Right ventricle myocardium superior (tissue), 1 donor: ENCODE measurements around the gene TPBG. TPM values are rescaled to one million over a fixed set of nuclear protein-coding genes. Genes with fewer than 3 reads are reported as not detected.

Experiments
- ATAC-seq: fragments of 200-7000 bp; cut with Tn5 transposase; one replicate; pipeline ENCODE4 v1.9.1; 2020; ENCODE audit warnings: mild to moderate bottlenecking; ENCODE audit not compliant: poor library complexity
- DNase-seq: peaks from one replicate; pipeline ENCODE4 v3.0.0-alpha.2; 2020
- intact Hi-C: fragments of 100-400 bp; cut with DNase I; formaldehyde crosslinking; loops from one replicate; pipeline ENCODE4 v1.11.2; 2022
- long read RNA-seq: library from polyadenylated mRNA; unstranded; transcript quantifications from one replicate; pipeline ENCODE4 v2.0.0, GENCODE V29; 2021
- total RNA-seq: library from RNA; stranded (reverse); fragmentation: NEBNext Ultra II Directional; extraction: Animal tissue kit (Norgen Biotek cat#: 25700); gene quantifications from one replicate; pipeline ENCODE4 v1.2.1, GENCODE V29; 2021
- donor health status: DM: no; HTN: yes; CAD: no; lungs with severe emphysema.

TPBG gene, protein sequence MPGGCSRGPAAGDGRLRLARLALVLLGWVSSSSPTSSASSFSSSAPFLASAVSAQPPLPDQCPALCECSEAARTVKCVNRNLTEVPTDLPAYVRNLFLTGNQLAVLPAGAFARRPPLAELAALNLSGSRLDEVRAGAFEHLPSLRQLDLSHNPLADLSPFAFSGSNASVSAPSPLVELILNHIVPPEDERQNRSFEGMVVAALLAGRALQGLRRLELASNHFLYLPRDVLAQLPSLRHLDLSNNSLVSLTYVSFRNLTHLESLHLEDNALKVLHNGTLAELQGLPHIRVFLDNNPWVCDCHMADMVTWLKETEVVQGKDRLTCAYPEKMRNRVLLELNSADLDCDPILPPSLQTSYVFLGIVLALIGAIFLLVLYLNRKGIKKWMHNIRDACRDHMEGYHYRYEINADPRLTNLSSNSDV
- total RNA-seq, result 1.9 TPM
- long read RNA-seq, full-length matches to known transcripts, result 13 of 18 reads
- long read RNA-seq, partial matches to known transcripts, result 0 of 18 reads
- long read RNA-seq, other reads (novel, unspliced or antisense), result 5 of 18 reads

DNA sequence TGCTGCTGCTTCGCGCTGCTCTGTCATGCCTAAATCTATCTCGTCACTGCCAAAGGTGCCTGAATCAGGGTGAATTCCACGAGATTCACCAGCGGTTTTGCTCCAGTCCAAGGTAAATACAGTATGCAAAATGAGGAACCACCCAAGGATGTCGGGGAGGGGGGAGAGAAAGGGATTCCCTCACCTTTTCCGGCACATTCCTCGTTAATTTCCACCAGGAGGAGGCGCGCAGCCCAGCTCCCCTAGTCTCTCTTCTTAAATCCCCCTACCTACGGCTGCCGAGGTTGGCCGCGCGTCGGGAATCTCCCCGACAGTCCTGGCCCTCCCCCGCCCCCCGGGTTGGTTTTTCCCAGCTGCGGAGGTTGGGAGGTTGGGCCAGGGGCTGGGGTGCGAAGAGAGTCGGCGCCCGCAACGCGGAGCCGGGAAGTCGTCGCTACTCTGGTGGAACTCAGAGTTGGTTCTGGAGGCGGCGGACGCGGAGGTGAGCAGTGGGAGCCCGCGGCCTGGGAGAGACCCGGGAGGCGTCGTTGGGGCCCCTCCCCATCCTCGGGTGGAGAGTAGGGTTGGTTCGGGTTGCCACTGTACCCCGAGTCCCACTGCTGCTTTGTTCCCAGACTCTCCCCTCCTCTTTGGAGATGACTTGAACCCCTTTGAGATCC, at the start of gene TPBG:
Gene TPBG (plus strand): TSS at position 390 of the 659 bp plus-strand sequence. CDS start 1,145 bp downstream, outside the sequence.
- ATAC-seq (peak; percentile 81), DNase-seq (peak; percentile 61)
- intact Hi-C loops, result no loop called here

DNA sequence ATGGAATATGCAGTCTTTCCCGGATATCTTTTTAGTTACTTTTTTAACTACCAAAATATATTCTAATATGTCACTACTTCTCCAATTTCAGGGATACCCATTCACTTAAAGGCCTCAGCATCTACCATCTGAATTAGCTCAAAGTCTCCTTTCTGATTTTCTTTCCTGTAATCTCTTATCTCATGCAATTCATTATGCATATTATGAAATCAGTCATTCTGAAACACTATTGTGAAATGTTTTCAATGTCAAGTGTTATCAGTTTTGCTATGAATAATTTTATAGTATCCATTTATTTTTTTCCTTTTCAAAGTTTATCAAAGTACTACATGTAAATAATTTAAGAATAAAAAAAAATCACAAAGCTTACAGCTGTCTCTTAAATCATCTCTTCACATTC, 41.2 kb upstream of the TPBG start:
- intact Hi-C loops, result no loop called here
- DNase-seq, result no peak
- no peak for ATAC-seq

DNA sequence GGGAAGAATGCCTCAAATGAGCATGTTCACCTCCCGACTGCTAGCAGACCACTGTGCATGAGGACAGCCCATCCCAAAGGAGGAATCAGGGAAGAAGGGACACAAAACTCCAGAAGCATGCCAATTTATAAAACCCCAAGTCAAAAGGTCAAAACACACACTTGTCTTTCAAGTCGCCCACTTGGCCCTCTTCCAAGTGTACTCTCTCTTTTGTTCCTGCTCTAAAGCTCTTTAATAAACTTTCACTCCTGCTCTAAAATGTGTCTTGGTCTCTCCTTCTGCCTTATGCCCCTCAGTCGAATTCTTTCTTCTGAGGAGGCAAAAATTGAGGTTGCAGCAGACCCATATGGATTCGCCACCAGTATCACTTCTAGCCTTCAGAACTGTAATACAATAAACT, 33.9 kb upstream of the TPBG start:
- intact Hi-C loops, result no loop called here

DNA sequence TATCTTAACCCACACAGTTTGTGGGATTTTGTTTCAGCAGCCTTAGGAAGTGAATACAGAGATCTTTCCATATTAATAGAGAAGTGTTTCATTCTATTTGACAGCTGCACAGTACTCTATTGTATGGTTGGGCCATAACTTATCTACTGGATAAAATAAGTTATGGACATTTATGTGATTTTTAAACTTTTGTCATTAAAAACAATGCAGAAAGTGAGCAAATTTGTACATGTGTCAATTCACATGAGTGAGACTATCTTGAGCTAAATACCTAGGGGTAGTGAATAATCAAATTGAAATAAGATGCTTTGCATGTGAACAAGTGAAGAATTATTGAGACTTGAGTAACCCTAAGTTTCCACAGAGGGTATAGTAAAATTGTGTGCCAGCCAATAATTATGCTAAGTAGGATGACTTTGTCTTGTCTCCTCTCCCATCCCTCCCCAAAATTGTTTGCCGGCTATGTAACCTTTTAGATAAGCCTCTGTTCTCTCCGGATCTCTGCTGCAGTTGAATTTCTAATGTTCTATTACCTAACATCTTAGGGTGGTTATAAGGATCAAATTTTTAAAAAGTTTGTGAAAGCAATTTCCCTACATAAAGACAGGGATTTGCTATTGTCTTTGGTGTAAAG, 33.3 kb upstream of the TPBG start:
- DNase-seq (no peak), ATAC-seq (no peak)
- intact Hi-C loops, result no loop called here

More for the DNA sequence above, 33.9 kb upstream of the TPBG start:
- ATAC-seq (no peak), DNase-seq (no peak)

DNA sequence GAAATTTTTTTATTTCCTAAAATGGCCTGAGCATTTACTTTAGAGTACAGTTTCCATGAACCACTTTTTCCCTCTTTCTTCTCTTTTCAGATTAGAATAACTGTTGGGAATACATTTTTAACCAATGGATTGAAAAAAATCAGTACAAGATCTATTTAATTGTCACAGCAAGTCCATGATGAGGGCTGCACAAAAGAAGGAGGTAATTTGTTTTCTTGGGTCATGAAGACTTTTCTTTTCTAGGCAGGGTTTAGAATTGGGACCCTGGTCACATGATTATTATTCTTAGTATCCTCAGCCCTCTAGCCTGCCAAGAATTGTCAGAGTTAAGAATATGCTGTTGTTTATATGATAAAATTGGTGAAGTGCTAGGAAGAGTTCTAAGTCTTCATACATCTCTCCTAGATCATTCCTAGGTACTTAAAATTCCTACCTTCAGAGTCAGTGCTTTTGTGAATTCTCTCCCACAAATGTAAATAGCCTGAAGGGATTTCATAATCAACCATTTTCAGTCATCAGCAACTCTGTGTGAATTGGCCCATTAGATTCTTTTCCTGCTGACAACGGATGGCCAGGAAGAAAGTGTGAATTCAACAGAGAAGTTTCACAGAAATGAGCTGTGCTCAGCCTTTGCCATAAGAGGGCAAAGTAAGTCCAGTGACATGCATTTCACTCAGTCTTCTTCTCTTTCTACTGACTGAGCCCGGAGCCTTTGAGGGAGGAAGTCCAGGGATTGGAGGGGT, 32.4 kb upstream of the TPBG start:
- intact Hi-C loops, result no loop called here
- ATAC-seq, result no peak
- no peak for DNase-seq

DNA sequence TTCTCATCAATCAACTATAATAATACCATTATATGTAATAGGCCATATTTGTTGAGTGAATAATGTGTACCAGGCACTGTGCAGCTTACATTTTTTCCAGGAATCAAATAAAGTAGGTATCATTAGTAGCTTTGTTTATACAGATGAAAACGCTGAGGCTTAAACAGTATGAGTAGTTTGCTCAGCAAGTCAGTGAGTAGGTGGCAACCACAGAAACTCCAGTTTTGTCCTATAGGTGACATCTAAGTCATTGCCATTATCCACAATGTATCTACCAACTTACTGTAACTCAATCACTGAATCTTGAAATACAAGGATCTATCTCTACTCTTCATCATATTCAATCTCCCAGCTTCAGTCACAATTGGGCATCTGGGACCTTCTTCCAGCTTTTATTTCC, 29.8 kb upstream of the TPBG start:
- intact Hi-C loops, result no loop called here
- DNase-seq, result no peak

DNA sequence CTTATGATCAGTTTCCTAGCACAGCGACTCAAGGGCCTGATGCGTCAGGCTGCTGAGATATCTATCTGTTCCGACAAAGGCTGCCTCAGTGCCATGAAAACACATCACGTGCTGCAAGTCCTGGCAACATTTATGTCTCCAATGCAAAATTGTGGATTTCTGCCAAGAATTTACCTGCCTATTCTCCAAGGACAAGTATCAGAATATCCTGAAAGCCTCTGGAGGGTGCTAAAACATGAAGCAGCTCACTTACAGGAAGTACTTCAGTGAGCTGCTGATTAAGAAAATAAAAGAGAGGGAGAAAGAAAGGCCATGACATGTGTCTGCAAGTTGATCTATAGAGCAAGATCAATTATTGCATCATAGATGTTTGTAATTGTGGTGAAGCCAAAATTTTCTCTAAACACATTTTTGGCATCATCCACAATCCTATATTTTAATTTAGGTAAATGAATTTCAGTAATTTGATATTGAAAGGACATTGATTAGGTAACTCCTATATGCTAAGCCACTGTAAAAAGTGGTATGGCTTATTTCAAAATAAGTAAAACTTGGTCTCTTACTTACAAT, 25.8 kb upstream of the TPBG start:
- ATAC-seq (no peak), DNase-seq (no peak)
- intact Hi-C loops, result no loop called here

More for the DNA sequence above, 29.8 kb upstream of the TPBG start:
- no peak for ATAC-seq

DNA sequence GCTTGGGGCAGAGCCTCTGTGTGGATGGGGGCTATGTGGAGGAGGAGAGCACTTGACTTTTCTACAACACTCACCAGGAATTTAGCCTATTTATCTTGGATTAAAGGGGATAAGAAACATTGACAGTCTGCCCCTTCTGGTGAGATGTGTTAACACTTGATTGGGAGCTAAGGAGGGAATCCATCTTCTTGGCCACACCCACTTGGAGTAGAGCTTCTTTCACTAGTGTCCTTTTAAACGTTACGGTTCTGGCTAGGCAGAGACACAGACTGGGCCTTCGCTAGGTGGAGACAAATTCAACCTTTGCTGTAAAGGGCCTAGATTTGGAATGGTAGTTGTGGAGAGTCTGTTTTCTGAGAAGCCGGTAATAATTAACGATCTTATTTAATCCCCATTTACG, 15.5 kb upstream of the TPBG start:
- intact Hi-C loops, result no loop called here
- no peak for ATAC-seq
- DNase-seq, result no peak

DNA sequence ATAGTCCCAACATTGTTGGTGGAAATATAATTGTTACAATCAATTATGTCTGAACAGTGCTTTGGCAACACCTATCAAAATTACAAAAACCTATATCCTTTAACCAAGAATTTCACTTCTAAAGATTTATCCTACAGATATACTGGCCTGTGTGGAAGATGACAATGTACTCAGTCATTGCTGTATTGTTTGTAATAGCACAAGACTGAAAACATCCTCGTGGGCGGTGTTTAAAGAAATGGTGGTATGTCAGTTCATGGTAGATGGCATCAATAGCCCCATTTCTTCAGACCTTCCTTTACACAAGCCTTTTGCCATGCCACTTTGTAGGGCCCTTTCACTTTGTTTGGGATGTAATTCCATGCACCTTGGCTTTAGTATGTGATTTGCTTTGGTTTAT, 9.8 kb upstream of the TPBG start:
- intact Hi-C loops, result no loop called here
- no peak for ATAC-seq
- no peak for DNase-seq

DNA sequence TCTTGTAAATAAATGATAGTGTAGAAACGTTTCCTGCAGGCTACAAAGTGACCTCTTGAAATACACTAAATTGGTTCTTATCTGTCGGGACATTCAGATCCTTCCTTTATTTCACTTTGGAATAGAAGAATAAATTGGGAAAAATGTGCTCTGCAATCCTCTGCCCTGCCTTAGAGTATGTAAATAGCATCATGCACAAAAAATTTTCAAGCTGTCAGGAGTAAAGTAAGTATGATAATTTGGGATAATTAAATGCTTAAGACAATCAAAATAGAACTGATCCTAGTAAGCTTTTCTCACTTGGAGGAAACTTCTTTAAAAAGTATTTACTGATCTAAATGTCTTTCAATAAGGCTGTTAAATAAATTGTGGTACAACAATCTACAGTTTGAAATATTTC, 3.1 kb upstream of the TPBG start:
- DNase-seq (no peak), ATAC-seq (no peak)
- intact Hi-C loops, result no loop called here

DNA sequence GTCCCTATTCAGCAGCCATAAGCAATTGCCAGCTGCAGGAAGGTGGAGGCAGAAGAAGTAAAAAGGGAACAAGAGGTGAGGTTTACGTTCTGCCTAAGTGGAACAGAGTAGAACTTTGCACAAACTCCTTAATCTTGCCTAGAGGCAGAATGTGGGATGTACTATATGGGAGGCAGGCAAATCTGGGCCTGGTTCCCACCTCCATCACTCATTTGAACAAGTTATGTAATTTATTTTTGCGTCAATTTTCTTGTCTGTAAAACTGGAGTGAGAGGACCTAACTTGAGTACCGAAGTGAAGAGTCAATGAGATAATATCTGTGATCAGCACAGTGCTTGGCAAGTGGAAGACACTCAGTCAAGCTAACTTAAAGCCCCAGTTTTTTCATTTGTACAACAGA, 2.0 kb upstream of the TPBG start:
- ATAC-seq, result no peak
- intact Hi-C loops, result no loop called here
- no peak for DNase-seq

DNA sequence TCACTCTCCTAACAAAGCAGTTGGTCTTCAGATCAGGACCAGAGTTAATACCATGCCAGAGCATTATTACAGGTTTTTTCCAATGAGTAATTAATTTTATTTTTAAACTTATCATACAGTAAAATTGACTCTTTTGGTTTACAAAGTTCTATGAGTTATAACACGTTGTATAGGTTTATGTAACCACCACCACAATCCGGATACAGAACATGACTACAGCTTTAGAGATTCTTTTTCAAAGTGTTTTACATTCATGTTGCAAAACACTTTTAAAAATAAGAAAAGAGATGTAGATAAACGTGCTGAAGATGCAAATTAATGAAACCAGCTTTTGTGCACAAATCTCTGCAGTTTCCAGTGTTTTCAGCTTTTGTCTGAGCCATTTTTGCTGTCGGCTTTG, 1.5 kb upstream of the TPBG start:
- DNase-seq (no peak), ATAC-seq (no peak)
- intact Hi-C loops, result no loop called here

DNA sequence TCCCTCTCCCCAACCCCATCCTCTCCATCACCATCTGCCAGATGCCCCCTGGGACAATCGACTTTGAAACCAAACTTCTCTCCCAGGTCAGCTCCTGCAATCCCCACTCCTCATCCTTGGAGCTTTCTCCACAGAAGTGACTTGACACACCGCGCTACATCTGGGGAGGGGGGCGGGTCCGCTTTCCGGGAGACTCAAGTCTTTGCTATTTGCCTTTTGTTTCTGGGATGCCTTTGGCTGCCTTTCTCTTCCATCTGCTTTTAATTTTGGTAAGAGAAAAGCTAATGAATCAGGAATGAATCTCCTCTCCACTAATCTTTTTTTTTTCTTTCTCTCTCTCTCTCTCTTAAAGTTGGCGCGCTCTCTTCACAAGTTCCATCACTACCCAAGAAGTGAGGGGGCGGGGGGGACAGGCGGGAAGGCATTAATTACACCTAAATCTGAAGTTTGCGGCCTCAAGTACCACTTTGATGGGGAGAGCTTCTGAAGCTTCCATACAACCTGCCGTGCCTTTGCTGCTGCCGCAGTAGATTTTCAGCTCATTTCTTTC, 664 bp upstream of the TPBG start:
- DNase-seq (no peak), ATAC-seq (no peak)
- intact Hi-C loops, result no loop called here

DNA sequence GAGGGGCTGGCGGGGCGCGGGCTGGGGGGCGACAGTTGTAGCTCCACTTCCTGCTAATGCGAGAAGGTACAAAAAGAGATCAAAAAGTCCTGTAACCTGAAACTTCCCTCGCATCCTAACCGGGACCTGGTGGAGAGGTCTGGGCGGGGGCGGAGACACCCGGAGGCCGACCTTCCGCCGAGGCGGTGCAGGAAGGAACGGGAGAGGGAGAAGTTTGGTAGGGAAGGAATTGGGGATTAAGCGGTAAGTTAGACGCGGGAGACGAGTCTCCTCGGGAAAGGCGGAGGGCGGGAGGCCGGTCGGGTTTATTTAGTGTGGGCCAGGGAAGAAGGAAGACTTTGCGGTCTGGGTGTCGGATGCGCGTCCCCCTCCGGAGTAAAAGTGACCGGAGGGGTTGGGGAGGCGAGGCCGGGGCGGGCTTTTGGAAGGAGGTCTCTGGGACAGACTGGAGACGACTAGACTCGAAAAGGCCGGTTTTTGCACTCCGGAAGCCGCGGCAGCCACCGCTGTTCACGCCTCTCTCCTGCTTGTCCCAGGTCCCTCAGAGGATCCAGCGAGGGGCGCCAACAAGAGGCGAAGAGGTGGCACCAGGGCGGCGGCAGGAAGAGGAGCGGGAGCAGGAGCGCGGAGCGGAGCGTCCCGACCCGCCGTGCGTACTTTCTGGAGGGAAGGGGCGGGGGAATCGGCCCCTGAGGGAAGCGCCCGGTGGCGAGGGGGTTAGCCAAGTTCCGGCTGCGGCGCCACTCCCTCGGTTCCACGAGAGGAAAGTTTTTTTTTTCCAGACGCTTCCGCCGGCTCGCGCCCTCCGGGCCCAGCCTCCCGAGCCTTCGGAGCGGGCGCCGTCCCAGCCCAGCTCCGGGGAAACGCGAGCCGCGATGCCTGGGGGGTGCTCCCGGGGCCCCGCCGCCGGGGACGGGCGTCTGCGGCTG, 734 bp downstream of the TPBG start:
- ATAC-seq (peak; percentile 84), DNase-seq (peak; percentile 72)
- intact Hi-C loops, result no loop called here

DNA sequence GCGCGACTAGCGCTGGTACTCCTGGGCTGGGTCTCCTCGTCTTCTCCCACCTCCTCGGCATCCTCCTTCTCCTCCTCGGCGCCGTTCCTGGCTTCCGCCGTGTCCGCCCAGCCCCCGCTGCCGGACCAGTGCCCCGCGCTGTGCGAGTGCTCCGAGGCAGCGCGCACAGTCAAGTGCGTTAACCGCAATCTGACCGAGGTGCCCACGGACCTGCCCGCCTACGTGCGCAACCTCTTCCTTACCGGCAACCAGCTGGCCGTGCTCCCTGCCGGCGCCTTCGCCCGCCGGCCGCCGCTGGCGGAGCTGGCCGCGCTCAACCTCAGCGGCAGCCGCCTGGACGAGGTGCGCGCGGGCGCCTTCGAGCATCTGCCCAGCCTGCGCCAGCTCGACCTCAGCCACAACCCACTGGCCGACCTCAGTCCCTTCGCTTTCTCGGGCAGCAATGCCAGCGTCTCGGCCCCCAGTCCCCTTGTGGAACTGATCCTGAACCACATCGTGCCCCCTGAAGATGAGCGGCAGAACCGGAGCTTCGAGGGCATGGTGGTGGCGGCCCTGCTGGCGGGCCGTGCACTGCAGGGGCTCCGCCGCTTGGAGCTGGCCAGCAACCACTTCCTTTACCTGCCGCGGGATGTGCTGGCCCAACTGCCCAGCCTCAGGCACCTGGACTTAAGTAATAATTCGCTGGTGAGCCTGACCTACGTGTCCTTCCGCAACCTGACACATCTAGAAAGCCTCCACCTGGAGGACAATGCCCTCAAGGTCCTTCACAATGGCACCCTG, 1.6 kb downstream of the TPBG start:
- intact Hi-C loops, result no loop called here
- ATAC-seq (peak; percentile 35), DNase-seq (peak; percentile 42)

DNA sequence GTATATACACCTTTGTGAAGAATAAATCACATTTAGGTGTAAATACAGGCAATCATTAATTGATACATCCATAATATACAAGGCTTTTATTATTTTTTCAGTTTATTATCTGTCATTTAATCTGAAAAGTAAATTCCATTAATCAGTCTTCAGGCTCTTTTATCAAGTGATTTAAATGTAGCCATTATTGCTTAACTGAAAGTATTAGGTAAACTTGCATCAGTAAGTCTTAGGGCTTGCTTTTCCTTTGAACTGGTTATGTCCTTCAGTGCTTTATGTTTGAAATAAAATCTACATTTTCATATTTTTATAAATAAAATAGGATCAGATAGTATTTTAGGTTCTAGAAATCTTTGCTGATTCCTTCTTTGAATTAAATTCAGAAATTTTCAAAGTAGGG, 4.1 kb downstream of the TPBG start:
- ATAC-seq (no peak), DNase-seq (no peak)
- intact Hi-C loops, result no loop called here

DNA sequence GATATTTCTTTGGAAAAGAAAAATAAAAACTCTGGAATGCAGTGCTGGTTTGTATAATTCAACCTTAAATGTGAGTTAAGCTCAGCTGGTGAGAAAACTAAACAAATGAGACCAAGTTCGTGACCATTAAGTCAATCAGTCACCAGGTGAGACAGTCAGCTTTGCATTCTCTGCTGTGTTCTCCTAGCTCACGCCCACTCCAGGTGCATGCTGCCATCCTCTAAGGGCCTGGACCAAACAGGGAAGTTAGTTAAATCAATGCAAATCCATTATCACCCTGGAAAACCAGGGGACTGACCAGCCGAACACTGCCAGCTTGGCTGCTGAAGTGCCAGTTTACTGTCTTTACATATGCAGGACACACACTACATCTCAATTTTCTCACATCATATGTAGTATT, 7.2 kb downstream of the TPBG start:
- ATAC-seq (no peak), DNase-seq (no peak)
- intact Hi-C loops, result no loop called here
